HG02642 (cell line): Measurements from ENCODE around the gene FXYD5.
"Not testable (repeated sequence)": the region's sequence is repeated elsewhere in the genome, so short reads cannot be mapped to it uniquely, and the experiment has no call there.

ENCODE experiments used
- ATAC-seq: cut with Tn5 transposase; IDR thresholded peaks from one replicate; pipeline ENCODE4 v1.9.1; 2021; ENCODE audit warnings: mild to moderate bottlenecking; ENCODE audit not compliant: unreplicated experiment, poor library complexity

FXYD5 gene

DNA sequence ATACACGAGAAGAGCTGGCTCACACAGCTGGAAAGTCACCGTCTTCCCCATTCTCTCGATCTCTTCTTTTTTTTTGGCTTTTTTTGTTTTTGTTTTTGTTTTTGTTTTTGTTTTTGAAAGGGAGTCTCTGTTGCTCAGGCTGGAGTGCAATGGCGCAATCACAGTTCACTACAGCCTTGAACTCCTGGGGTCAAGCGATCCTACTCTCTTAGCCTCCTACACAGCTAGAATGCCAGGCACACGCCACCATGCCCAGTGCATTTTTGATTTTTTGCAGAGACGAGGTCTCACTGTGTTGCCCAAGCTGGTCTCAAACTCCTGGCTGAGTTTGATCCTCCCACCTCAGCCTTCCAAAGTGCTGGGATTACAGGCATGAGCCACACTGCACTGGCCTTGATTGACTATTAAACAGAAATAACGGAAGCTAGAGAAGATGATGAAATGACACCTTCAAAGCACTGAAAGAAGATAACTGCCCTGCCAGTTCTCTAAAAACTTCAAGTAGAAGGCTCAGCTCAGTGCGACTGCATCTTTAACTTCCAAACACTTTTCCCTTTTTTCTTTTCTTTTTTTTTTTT, 34.9 kb upstream of the FXYD5 start:
- no peak for ATAC-seq

DNA sequence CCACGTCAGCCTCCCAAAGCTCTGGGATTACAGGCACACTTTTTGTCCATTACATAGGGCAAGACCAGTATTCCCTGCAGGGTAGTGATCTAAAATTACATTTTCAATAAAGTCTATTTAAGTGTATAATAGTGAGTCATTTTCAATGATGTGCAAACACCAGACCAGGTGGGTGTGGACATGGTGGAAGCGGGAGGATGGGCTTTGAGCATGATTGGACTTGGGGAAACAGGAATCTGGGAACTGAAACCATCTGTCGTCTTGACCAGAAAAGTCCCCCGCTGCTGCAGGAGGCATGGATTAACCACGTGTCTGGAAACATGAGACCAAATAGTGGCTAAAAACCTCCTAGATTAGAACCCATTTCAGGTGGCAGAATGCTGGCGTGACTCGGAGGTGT, 34.0 kb upstream of the FXYD5 start:
- no peak for ATAC-seq

DNA sequence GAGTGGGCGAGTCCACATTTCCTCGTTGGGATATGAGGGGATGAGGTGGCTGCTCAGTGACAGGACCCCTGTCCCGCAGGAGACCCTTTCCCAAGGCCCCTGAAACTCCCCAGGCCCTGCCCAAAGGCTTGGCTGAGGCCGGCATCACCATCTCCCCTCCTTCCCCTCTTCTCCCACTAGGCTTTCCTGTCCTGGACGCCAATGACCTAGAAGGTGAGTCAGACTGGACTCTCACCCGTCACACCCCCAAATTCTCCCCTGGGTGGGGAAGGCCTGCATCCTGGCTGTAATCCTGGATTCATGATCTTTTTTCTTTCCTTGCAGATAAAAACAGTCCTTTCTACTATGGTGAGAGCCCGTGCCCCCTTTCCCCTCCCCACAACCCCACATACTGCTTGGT, 33.6 kb upstream of the FXYD5 start:
- ATAC-seq, result no peak

DNA sequence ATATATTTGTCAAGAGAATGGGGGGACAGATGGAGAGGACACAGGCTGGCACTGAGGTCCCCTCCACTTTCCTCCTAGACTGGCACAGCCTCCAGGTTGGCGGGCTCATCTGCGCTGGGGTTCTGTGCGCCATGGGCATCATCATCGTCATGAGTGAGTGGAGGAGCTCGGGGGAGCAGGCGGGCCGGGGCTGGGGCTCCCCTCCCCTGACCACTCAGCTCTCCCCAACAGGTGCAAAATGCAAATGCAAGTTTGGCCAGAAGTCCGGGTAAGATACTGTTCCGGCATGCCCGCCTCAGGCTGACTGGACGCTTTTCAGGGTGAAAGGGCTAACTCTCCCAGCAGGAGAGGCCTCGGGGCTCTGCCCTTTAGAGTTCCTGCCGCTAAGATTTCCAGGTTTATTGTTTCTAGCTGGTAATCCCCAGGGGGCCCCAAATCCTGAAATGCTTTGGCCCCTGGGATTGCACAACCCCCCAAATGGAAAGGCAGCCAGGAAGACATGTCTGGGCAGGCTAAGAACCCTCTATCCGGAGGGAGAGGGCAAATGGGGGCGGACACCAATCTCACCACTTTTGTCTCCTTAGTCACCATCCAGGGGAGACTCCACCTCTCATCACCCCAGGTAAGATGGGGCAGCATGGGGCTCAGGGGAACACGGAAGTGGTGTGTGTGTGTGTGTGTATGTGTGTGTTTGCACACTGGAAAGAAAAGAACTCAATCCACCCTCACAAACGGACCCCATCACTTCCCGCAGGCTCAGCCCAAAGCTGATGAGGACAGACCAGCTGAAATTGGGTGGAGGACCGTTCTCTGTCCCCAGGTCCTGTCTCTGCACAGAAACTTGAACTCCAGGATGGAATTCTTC, 31.6 kb upstream of the FXYD5 start:
- no peak for ATAC-seq

DNA sequence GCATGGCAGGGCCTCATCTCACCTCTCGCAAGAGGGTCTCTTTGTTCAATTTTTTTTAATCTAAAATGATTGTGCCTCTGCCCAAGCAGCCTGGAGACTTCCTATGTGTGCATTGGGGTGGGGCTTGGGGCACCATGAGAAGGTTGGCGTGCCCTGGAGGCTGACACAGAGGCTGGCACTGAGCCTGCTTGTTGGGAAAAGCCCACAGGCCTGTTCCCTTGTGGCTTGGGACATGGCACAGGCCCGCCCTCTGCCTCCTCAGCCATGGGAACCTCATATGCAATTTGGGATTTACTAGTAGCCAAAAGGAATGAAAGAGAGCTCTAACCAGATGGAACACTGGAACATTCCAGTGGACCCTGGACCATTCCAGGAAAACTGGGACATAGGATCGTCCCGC, 31.0 kb upstream of the FXYD5 start:
- no peak for ATAC-seq

DNA sequence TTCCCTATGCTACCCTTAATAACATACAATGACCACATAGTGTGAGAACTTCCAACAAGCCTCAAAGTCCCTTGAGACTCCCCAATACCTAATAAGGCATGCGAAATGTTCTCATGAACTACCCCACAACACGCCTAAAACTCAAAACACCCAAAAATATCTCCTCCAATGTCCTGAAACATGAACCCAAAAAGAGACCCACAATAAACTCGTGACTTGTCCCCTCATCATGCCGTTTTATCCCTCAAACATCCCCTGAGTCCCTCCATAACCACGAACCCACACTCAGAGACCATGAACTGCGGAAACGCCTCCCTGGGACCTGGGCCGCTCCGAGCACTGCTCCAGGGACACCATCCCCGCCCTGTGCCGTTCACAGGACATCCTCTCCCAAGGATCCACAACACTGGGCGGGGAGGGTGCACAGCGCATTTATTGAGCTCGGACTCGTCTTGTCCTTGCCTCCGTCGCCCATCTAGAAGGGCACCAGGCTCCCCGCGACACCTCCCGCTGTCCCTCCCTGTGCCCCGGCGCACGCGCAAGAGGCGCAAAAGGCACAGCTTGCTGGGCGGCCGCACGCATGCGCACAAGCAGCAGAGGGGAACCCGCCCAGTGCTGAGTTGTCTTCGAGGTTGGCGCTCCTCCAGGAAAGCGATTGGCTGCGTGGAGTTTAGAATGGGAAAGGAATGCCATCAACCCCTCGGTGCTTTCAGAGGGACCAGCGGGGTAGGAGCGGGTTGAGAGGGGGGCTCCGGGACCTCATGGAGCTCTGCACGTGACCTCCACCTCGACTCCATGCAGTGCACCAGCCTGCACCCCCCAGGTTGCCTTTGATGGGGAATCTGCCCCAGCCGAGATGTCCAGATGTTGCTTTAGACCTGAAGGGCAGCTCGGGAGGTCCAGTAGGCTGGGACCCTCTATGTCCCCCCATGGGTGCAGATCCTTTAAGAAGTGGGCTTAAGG, 30.2 kb upstream of the FXYD5 start:
- peak; percentile 80 for ATAC-seq

DNA sequence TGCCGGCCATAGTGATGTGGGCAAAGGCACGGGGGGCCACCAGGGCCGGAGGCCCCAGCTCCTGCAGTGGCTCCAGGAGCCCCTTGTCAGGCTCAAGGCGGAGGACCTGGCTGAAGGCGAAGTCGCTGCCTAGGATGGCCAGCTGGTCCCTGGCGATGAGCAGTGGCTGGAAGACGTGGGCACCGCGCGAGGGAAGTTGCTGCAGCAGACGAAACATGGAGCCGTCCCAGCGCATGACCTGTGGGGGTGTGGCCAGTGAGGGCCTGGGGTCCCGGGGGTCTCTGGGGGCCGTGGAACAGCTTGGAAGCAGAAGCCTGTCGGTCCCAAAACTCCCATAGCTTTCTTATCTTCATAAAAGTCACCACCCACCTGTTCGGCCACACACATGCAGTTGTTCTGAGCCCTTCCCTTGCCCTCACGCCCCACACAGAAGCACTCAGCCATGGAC, 29.2 kb upstream of the FXYD5 start:
- ATAC-seq, result no peak

DNA sequence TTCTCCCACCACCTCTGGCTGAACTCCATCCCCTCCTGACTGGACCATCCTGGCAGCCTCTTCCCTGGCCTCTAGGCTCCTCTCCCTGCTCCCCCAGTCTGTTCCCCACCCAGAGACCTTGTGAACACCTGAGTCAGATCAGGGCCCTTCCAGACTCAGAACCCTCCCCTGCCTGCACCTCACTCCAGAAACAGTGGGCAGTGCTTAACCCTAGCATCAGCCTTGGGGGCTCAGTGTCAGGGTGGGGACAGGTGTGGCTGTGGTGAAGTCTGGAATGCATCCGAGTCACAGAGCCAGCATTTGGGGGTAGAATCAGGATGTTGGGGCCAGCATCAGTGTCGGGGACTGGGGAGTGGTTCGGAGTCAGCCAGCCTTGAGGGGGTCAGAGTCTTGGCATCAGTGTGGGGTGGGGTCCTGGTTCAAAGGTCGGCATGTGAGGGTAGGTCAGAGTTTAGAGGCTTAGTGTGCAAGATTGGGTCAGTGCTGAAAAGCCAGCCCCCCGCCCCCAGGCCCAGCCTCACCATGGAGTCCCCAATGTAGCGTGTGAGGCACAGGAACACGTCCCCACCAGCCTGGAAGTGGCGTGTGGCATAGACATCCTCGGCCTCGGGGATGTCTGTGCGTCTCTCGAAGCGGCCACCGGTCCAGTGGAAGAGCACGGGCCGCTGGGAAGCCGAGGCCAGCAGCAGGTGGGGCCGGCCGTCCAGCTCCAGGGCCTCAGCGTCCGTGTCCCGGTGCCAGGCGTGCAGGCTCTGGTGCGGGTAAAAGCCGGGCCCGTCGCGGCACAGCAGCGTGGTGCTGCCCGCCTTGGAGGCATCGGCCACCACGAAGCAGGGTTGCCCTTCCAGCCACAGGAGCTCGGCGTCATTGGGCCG, 28.5 kb upstream of the FXYD5 start:
- no peak for ATAC-seq

DNA sequence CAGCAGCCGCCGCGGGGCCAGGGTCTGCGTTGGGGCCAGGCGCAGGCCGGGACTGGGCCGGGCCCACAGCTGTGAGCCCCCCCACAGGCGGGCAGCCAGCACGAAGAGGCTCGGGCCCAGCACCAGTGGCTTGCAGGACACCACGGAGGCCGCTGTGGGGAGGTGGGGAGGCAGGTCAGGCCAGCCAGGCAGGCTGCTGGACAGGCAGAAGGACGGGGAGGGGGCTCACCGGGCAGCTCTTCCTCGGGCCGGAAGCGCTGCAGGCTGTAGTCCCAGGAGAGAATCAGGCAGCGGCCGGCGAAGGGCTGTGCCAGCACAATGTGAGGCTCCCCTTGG, 27.9 kb upstream of the FXYD5 start:
- ATAC-seq, result no peak

DNA sequence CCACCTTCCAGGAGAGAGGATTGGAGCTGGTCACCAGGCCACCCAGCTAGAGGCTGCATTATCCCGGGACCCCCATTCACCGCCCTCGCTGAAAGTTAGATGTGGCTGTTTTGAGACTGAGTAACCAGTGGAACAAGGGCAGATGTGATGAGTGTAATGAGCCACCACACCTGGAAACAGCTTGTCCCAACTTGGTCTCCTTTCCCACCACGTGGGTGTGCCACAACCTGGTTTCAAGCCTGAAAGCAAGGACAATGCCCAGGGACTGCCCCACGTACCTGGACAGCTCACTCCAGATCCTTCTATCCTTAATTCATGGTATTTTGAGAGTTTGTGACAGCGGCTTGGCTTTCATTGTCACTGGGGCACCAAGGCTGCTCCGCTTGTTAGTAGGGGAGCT, 26.7 kb upstream of the FXYD5 start:
- no peak for ATAC-seq

DNA sequence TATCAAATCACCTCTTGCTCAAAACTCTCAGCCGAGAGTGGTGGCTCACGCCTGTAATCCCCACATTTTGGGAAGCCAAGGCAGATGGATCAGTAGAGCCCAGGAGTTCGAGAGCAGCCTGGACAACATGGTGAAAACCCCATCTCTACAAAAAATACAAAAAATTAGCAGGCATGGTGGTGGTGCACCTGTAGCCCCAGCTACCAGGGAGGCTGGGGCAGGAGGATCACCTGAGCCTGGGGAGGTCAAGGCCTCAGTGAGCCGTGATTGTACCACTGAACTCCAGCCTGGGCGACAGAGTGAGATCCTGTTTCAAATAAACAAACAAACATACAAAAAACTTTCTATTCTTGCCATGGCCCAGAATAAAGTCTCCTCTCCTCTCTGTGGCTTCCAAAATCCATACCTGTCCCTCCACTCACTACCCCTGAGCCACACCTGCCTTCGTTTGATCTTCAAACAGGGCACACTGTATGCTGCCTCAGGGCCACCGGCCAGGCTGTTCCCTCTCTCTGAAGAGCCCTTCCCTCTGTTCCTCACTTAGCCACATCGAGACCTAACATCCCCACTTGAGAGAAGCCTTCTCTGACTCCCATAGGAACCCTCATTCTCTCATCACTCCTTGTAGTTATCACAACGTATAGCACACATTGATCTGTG, 26.0 kb upstream of the FXYD5 start:
- ATAC-seq, result no peak

DNA sequence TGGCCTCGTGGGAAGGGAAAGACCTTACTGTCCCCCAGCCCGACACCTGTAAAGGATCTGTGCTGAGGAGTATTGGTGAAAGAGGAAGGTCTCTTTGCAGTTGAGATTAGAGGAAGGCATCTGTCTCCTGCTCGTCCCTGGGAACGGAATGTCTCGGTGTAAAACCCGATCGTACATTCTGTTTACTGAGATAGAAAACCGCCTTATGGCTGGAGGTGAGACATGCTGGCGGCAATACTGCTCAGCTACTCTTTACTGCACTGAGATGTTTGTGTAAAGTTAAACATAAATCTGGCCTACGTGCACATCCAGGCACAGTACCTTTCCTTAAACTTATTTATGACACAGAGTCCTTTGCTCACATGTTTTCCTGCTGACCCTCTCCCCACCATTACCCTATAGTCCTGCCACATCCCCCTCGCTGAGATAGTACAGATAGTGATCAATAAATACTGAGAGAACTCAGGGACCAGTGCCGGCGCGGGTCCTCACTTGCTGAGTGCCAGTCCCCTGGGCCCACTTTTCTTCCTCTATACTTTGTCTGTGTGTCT, 24.7 kb upstream of the FXYD5 start:
- not testable (repeated sequence) for ATAC-seq

DNA sequence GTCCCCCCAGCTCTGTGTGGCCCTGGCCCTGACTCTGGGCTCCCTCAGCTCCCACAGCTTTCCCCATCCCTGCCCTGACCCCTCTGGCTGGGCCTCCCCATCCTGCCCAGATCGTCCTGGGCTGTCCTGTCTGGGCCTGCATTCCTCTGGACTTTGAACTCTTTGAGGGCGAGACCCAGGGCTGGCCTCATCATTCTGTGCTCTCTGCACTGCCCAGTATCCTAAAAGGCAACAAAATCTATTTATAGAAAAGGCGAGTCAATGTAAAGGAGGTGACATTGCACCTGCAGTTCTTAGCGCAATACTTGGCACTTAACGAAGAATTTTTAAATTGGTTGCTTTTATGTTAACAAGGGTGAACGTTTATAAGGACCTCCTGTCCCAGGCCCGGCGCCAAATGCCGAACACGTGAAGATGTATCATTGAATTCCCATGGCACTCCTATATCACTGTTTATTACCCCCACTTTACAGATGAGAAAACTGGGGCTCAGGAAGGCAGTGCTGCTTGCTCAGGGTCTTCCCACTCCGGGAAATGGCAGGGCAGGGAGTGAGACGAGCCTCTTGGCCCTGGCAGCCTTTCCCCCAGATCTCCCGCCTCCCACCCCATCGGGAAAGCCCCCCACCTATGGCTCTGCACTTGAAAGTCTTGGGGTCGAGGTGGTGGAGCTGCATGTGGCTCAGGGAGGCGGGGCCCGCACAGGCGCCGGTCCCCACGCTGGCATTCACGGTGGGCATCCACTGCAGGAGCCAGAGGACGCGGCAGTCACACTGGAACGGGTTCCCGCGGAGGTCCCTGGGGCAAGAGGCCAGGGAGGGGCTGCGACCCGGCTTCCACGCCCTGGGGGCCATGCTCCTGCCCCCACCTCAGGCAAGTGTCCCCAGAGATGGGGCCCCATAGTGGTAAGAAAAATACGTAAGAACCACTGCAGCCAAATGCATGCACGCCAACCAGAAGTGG, 23.5 kb upstream of the FXYD5 start:
- ATAC-seq, result no peak

DNA sequence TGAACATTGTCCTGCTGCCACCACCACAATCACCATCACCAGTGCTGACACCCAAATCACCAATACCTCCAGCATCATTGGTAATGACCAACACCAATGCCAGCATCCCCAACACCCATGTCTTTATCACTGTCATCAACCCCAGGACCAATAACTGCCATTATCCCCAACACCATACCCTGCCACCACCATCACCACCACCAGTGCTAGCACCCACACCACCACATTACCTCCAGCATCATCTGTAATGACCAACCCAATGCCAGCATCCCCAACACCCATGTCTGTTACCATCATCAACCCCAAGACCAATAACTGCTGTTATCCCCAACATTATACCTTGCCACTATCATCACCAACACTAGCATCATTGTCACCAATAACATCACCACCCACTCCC, 22.3 kb upstream of the FXYD5 start:
- no peak for ATAC-seq

DNA sequence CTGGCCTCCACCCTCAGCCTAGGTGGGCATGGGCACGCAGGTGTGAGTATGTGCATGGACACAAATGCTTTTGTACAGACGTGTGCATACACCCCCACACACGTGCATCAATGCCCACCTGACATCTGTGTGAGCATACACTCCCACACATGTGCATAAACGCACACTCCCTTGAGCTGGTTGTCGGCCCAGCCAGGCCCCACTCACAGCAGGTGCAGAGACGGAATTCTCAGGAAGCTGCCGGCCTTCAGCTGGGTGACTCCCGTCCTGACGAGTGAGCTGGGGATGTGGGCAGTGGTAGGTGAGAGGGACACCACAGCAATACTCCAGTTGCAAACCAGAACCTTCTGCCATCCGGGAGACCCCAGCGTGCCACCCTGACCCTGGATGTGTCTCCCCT, 20.7 kb upstream of the FXYD5 start:
- ATAC-seq, result no peak

DNA sequence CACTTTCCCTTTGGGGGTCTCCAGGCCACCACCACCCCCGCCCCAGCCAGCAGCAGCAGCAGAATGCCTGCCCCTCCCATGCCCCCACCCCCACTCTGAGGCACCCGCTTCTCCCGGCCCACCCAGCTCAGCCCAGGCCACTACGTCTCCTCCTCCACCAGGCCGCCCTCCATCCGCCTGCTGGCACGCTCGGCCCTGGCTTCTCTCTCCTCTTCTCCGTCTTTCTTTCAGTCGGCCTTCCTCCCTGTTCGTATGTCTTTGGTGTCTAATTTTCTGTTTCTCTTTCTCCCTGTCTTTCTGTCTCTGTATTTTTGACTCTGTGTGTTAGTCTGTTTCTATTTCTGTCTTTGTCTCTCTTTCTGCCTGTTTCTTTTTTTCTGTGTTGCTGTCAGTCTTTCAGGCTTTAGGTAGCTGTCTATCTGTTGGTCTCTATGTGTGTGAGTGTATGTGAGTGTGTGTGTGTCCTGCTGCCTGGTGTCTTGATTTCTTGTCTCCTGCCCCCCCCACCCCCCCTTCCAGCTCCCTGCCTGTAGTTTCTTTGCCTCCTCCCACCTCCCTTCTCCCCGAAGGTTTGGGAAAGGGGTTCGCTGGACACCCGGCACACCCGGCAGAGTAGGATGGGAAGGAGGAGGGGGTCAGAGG, 19.8 kb upstream of the FXYD5 start, which contains the start of gene LGI4:
TSS of gene LGI4 (minus strand) at position 459 of the 642 bp plus-strand sequence. CDS start at position 80, 379 bp downstream.
- no peak for ATAC-seq

DNA sequence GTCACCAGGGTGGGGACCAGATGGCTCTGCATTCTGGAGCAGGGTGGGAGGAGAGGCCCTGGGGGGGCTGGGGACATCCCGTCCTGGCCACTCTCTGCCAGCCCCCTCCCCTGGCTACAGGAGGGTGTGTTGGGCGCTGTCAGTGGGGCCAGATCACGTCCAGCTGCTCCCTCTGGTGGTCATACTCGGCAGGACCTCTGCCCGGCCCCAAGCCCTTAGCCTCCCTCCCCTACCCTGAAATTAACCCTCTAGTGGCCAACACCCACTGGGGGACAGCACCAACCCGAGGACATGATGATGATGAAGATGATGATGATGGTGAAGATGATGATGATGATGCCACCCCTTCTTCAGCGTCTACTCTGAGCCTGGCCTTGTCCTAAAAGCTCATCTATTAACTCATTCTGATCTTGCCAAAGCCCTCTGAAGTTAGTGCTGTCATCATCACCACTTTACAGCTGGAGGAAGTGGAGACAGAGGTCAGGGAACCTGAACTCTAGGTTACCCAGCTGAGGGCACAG, 19.1 kb upstream of the FXYD5 start:
- peak; percentile 53 for ATAC-seq
